NCI-H1105 (cell line): ENCODE results near the gene PNCK.
A peak's percentile ranks its signal among the peaks of the same experiment; 100 is the strongest.
"Not testable (repeated sequence)": the region's sequence is repeated elsewhere in the genome, so short reads cannot be mapped to it uniquely, and the experiment has no call there.

Experiments
- DNase-seq: peaks from one replicate; lab custom pipeline; 2025; lab: John Stamatoyannopoulos, UW

PNCK gene

GRCh38 chrX:153686711-153687110, 13.1 kb upstream of the PNCK start:
- no peak for DNase-seq

- DNase-seq: no peak
Measured at GRCh38 chrX:153685751-153686696, 12.4 kb upstream of the PNCK start.

DNA sequence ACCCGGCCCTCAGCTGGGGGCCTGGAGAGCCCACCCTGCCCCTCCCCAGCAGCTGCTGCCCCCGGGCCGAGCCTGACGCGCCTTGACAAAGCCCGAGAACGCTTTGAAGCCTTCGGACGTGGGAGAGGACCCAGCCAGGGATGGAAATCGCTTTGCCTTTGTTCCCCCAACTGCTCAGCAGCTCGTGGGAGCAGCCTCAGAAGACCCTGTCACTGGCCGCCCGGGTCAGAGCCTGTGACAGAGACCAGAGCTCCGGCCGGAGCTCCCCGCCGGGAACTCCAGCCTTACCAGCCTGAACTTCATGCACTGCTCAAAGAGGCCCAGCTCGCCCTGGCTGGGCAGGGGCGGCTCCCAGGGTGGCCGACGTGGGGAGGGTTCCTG, 11.5 kb upstream of the PNCK start:
- no peak for DNase-seq

GRCh38 chrX:153684467-153685155, 11.0 kb upstream of the PNCK start:
- DNase-seq: no peak

DNA sequence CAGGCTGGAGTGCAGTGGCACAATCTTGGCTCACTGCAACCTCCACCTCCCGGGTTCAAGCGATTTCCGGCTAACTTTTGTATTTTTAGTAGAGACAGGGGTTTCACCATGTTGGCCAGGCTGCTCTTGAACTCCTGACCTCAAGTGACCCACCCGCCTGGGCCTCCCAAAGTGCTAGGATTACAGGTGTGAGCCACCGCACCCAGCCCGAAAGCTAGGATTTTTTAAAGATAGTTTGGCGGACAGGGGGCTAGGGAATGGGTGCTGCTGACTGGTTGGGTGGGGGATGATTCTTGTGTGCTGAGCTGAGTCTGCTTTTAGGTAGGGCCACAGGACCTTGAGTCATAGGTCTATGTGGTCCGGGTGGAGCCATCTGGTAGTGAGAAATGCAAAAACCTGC, 9.9 kb upstream of the PNCK start:
- DNase-seq: not testable (repeated sequence)

GRCh38 chrX:153681175-153681574, 7.6 kb upstream of the PNCK start:
- no peak for DNase-seq

GRCh38 chrX:153674219-153674851, 722 bp upstream of the PNCK start:
- no peak for DNase-seq

GRCh38 chrX:153672531-153673427, 834 bp downstream of the PNCK start:
- DNase-seq: no peak

DNA sequence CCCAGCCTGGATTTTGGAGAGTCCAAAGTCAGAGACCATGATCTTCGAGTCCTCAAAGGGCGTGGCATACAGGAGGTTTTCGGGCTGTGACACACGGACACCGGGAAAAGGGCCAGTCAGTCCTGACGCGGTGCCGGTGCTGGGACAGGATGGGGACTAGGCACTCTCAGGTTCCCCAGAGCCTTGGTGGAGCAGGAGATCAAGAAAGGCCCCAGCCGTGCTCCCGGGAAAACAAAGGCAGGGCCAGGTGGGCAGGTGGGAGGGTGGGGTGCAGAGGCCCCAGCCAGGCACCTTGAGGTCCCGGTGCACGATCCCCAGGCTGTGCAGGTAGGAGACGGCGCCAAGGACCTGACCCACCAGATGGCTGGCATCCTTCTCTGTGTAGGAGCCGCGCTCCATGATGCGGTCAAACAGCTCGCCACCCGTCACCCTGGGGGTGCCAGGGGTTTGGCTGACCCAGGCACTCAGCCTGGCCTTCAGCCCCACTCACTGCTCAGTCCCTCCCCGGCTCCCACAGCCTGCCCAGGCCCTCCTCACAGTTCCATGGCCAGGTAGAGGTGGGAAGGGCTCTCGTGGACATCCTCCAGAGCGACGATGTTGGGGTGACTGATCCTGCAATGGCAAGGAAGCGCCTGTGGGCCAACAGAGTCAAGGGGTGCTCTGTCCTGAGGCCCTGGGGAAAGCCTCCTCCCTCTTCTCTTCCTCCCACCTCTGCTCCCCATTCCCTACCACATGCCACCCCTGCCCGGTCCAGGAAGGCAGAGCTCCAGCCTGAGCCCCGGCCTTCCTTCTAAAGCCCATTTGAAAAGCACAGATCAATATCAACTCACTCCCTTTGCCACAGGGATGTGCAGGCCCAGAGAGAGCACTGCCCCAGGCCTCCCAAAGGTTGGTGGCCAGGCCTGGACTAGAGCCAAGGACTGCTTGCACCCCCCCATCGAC, 1.8 kb downstream of the PNCK start:
- no peak for DNase-seq

DNA sequence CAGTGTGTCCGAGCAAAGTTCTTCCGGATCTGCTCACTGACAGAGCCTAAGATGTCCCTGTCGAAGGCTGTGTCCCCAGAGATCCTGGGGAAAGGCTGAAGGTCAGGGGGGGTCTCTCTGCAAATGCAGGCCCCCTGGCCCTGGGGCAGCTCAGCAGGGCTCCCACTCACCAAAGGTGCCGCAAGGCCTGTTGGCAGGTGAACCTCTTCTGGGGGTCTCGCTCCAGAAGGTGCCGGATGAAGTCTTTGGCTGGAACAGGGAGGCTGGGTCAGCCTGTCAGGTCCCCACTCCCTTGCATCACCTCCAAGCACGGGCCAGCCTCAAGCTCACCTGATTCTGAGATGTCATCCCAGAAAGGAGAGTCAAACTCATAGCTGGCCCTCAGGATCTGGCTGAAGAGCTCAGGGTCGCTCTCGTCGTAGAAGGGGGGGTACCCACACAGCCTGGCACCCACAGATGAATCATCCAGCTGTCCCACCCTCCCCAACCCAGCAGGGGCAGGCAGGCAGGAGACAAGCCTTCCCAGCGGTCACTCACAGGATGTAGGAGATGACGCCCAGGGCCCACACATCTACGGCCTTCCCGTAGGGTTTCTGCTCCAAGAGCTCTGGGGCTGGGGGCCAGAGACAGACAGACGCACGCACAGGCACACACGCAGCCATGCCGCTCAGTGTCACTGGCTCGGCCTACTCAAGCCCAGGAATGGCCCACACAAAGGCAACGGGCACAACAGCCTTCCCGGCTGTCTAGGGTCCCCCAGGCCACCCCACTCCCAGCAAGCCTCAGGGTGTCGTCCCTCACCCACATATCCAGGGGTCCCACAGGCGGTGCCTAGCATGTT, 2.6 kb downstream of the PNCK start:
- no peak for DNase-seq

- DNase-seq: no peak
Measured at GRCh38 chrX:153669901-153670731, 3.5 kb downstream of the PNCK start.

- no peak for DNase-seq
Measured at GRCh38 chrX:153669174-153669890, 4.3 kb downstream of the PNCK start.

- DNase-seq: no peak
Measured at GRCh38 chrX:153668423-153669173, 5.0 kb downstream of the PNCK start.

- peak; percentile 79 for DNase-seq
Measured at GRCh38 chrX:153667956-153668396, 5.6 kb downstream of the PNCK start.

GRCh38 chrX:153667281-153667955, 6.2 kb downstream of the PNCK start:
- DNase-seq: no peak

GRCh38 chrX:153665726-153666306, 7.8 kb downstream of the PNCK start:
- no peak for DNase-seq
